AG09319 (cell line): ENCODE results near the gene PHKB.

ENCODE experiments used
- DNase-seq: peaks from one replicate; pipeline ENCODE4 v3.0.0-alpha.2; 2010; ENCODE audit warnings: low read depth; ENCODE audit errors: extremely low read depth
- TF ChIP-seq, protein P1 (sequence below): IDR thresholded peaks from 2 replicates; pipeline ENCODE4 v1.5.1; 2011; ENCODE audit warnings: low read depth, mild to moderate bottlenecking, inconsistent platforms, low read length, moderate library complexity

Gene PHKB

DNA sequence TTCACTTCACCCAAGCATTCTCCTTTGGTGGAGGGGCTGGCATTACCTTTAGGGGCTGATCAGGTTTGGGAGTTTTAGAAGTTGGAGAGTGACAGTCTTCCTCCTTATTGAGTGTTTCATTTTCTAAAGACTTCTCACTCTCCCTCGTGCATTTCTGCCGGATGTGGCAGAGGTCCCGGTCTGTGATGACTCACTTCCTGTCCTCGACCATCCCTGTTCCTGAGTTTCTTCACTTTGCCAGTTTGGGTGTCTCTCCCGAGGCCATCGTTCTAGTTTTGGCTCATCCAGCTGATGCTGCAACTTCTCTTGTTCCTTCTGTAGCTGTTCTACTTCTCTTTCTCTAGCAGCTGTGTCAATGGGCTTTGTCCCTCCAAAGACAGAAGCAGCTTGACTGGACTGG, 104.3 kb downstream of the PHKB start:
- TF ChIP-seq, protein P1, sequence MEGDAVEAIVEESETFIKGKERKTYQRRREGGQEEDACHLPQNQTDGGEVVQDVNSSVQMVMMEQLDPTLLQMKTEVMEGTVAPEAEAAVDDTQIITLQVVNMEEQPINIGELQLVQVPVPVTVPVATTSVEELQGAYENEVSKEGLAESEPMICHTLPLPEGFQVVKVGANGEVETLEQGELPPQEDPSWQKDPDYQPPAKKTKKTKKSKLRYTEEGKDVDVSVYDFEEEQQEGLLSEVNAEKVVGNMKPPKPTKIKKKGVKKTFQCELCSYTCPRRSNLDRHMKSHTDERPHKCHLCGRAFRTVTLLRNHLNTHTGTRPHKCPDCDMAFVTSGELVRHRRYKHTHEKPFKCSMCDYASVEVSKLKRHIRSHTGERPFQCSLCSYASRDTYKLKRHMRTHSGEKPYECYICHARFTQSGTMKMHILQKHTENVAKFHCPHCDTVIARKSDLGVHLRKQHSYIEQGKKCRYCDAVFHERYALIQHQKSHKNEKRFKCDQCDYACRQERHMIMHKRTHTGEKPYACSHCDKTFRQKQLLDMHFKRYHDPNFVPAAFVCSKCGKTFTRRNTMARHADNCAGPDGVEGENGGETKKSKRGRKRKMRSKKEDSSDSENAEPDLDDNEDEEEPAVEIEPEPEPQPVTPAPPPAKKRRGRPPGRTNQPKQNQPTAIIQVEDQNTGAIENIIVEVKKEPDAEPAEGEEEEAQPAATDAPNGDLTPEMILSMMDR, result no peak
- DNase-seq, result no peak

DNA sequence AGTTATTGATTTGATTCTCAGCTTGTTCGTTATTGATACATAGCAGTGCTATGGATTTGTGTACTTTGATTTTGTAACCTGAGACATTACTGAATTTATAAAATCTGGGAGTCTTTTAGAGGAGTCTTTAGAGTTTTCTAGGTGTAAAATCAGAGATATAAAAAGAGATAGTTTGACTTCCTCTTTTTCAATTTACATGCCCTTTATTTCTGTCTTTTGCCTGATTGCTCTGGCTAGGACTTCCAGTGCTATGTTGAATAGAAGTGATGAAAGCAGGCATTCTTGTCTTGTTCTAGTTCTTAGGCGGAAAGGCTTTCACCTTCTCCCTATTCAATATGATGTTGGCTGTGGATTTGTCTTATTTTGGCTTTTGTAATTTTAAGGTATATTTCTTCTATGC, 106.2 kb downstream of the PHKB start:
- no peak for DNase-seq
- TF ChIP-seq, protein P1, result no peak

DNA sequence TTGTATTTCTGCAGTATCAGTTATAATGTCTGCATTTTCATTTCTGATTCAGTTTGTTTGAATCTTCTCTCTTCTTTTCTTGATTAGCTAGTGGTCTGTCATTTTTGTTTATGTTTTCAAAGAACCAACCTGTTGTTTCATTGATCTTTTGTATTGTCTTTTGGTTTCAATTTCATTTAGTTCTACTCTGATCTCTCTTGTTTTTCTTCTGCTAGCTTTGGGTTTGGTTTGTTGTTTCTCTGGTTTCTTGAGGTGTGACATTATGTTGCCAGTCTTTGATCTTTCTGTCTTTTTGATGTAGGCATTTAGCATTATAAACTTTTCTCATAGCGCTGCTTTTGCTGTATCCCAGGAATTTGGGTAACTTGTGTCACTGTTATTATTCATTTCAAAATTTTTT, 107.2 kb downstream of the PHKB start:
- DNase-seq, result no peak
- TF ChIP-seq, protein P1, result no peak

DNA sequence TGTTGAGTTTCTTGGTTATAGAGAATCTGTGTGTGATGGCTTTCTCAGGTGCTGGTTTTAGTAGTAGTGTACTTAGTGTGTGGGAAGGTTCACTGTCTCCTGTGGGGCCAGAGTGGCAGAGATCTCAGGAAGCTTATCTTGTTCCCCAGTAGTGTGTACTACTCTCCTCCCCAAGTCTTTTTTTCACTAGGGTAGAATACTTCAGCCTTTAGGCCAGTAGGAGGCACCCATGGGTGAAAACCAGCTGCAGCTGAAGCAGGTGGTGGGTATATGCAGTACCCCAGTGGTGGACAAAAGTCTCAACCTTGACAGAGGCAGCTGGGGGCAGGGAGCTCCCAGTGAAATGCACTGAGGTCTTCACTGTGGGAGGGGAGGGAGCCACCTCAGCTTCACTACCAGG, 109.9 kb downstream of the PHKB start:
- no peak for DNase-seq
- TF ChIP-seq, protein P1, result no peak

DNA sequence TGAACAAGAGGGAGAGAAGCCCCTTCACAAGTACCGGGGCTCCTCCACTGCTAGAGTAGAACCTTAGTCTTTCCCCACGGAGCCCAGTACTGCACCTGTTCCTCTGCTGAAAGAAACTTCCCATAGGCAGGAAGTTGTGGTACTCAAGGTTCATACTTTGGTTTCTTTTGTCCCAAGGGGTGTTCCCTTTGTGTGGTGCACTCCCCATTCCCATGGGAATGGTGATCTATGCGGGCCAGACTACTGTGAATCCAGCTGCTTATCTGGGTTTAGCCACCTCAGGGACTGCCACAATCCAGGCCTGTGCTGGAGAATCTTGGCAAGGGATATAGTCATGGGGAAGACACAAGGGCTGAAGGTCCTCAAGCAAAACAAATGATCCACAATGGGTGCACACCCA, 110.6 kb downstream of the PHKB start:
- TF ChIP-seq, protein P1, result no peak
- no peak for DNase-seq

DNA sequence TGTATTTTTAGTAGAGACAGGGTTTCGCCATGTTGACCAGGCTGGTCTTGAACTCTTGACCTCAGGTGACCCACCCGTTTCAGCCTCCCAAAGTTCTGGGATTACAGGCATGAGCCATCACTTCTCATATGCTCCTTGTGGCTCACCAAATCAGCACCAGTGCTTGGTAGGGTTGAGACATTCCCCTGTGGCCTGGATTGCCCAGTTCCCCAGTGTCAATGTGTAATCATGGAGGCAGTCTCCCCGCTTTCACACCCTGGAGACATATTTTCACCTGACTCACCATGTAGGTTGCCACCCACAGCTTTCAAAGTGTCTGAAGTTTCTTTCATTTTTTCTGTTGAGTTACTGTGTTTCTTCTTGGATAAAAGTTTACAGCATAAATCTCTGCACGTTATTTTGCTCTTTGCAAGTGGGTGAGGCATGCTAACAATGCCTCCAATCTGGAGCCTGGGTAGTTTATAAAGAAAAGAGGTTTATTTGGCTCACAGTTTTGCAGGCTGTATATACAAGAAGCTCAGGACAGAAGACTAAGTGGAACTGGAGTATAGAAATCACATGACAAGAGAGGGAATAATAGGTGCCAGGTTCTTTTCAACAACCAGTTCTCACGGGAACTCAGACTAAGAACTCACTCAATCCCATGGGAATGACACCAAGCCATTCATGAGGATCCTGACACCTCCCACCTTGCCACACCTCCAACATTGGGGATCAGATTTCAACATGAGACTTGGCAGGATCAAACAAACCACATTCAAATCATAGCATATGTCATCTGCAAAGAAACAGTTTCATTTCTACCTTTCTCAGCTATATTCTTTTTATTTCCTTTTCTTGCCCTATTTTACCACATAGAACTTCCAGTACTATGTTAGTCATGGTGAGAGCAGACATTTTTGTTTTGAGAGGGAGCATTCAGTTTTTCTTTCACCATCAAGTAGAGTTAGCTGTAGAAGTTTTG, 113.2 kb downstream of the PHKB start:
- no peak for DNase-seq
- TF ChIP-seq, protein P1, result no peak

DNA sequence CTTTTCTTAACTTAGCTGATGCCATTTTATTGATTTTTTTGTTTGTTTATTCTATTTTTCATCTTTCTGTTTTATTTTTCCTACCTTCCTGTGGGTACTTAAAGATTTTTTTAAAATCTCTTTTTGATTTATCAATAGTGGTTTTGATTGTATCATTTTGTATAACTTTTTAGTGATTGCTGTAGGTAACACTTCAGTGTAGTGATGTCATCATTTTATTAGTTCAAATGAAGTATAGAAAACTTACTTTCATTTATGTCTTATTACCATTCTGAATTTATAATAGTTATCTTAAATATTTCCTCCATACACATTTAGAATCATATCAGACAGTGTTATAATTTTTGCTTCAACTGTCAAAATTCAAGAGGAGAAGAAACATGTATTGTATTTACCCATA, 115.9 kb downstream of the PHKB start:
- TF ChIP-seq, protein P1, result no peak
- no peak for DNase-seq
